GM19397 (cell line): Measurements from ENCODE around the gene IMMP2L.
A peak's percentile ranks its signal among the peaks of the same experiment; 100 is the strongest.

ENCODE experiments used
- ATAC-seq: cut with Tn5 transposase; IDR thresholded peaks from one replicate; pipeline ENCODE4 v1.9.1; 2021; ENCODE audit warnings: mild to moderate bottlenecking, moderate library complexity; ENCODE audit not compliant: unreplicated experiment

The IMMP2L gene

GRCh38 chr7:111012799-111013675 is 549.3 kb downstream of the IMMP2L start:
- ATAC-seq, result peak; percentile 96

- no peak for ATAC-seq
Measured at GRCh38 chr7:111012149-111012548, 550.1 kb downstream of the IMMP2L start.

- ATAC-seq, result no peak
Measured at GRCh38 chr7:111011520-111011919, 550.8 kb downstream of the IMMP2L start.

GRCh38 chr7:111010798-111011197 is 551.5 kb downstream of the IMMP2L start:
- no peak for ATAC-seq

GRCh38 chr7:111009526-111010040 is 552.7 kb downstream of the IMMP2L start:
- ATAC-seq, result no peak

GRCh38 chr7:111006691-111007090 is 555.6 kb downstream of the IMMP2L start:
- ATAC-seq, result no peak

- ATAC-seq, result no peak
Measured at GRCh38 chr7:111006040-111006439, 556.3 kb downstream of the IMMP2L start.

GRCh38 chr7:111005445-111005844 is 556.8 kb downstream of the IMMP2L start:
- ATAC-seq, result no peak

- ATAC-seq, result no peak
Measured at GRCh38 chr7:111004310-111004901, 557.9 kb downstream of the IMMP2L start.

GRCh38 chr7:111003883-111004282 is 558.4 kb downstream of the IMMP2L start:
- no peak for ATAC-seq

GRCh38 chr7:110994028-110994967 is 568.0 kb downstream of the IMMP2L start:
- no peak for ATAC-seq

GRCh38 chr7:110988890-110989501 is 573.3 kb downstream of the IMMP2L start:
- no peak for ATAC-seq

GRCh38 chr7:110988348-110988747 is 573.9 kb downstream of the IMMP2L start:
- no peak for ATAC-seq

GRCh38 chr7:110987127-110987693 is 575.1 kb downstream of the IMMP2L start:
- ATAC-seq, result no peak

GRCh38 chr7:110983822-110984456 is 578.4 kb downstream of the IMMP2L start:
- ATAC-seq, result no peak

- no peak for ATAC-seq
Measured at GRCh38 chr7:110977127-110977737, 585.1 kb downstream of the IMMP2L start.

- ATAC-seq, result no peak
Measured at GRCh38 chr7:110975486-110975885, 586.8 kb downstream of the IMMP2L start.

GRCh38 chr7:110974441-110974840 is 587.9 kb downstream of the IMMP2L start:
- ATAC-seq, result no peak
